KMS-11 (cell line): ENCODE results near the gene MCAT.

Experiments used
- H2AFZ ChIP-seq: fragments of 200-600 bp; sonication (generic); 2 replicates; pipeline ENCODE4 v1.6.1; 2016; ENCODE audit warnings: antibody characterized with exemption, mixed run types, low read depth
- H3K27ac ChIP-seq: fragments of 200-600 bp; sonication (generic); 2 replicates; pipeline ENCODE4 v1.6.1; 2016; ENCODE audit warnings: mild to moderate bottlenecking, mixed run types
- H3K27me3 ChIP-seq: fragments of 200-600 bp; sonication (generic); 2 replicates; pipeline ENCODE4 v1.6.1; 2017; ENCODE audit warnings: mild to moderate bottlenecking, low read depth, mixed run types, moderate library complexity; ENCODE audit not compliant: insufficient read depth
- H3K36me3 ChIP-seq: fragments of 200-600 bp; sonication (generic); 2 replicates; pipeline ENCODE4 v1.6.1; 2017; ENCODE audit warnings: mild to moderate bottlenecking, mixed run types; ENCODE audit not compliant: insufficient read depth
- H3K4me1 ChIP-seq: fragments of 200-600 bp; sonication (generic); 2 replicates; pipeline ENCODE4 v1.6.1; 2016; ENCODE audit warnings: mild to moderate bottlenecking, low read depth, mixed run types; ENCODE audit not compliant: poor library complexity, severe bottlenecking
- H3K4me2 ChIP-seq: fragments of 200-600 bp; sonication (generic); 2 replicates; pipeline ENCODE4 v1.7.0; 2016; ENCODE audit warnings: mild to moderate bottlenecking, mixed run types
- H3K4me3 ChIP-seq: fragments of 200-600 bp; sonication (generic); IDR thresholded peaks from 2 replicates; pipeline ENCODE4 v1.6.1; 2017; ENCODE audit warnings: low read depth, low read length, mixed read lengths; ENCODE audit not compliant: insufficient read depth
- H3K79me2 ChIP-seq: fragments of 200-600 bp; sonication (generic); 2 replicates; pipeline ENCODE4 v1.6.1; 2016; ENCODE audit warnings: low read depth, mixed run types; ENCODE audit not compliant: insufficient read depth
- H3K9ac ChIP-seq: fragments of 200-600 bp; sonication (generic); 2 replicates; pipeline ENCODE4 v1.6.1; 2016; ENCODE audit warnings: mild to moderate bottlenecking, mixed run types
- H4K20me1 ChIP-seq: fragments of 200-600 bp; sonication (generic); 2 replicates; pipeline ENCODE4 v1.6.1; 2016; ENCODE audit warnings: mild to moderate bottlenecking, mixed run types; ENCODE audit not compliant: insufficient read depth
- TF ChIP-seq, protein P1 (sequence below): fragments of 200-600 bp; sonication (generic); conservative IDR thresholded peaks from 2 replicates; pipeline ENCODE4 v1.6.1; 2017; ENCODE audit warnings: low read depth, mild to moderate bottlenecking, antibody characterized with exemption, low read length, moderate library complexity, mixed read lengths

MCAT gene

DNA sequence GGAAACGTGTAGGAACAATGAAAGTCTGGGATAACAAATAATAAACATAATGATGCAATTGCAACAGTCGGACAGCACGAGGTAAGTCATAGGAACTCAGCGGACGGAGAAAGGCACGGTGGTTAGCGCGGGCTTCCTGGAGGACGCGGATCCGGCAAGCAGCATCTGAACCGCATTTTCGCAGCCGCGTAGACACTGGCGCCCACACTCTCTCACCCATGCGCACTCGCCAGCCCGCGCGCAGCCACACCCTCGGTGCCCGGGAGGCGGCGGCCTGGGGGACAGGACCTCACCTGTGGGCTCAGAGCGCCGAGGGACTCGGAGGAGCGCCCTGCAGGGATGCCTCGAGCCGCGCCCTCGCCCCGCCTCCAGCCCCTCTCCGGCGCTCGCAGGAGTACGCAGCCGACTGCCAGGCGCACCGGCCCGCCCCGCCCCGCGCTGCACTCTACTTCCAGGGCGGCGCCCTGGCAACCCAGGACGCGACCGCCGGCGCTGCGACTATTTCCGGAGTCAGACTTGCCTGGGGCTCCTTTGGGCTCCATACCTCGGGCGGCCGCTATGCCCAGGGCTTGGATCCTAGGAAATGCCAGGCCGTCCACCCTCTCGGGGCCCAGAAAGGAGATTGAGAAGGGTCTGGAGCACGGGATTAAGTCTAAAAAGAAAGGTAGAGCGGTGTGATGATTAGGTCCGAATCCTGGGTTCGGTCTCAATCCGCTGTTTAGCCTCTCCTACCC, 54.0 kb downstream of the MCAT start, which contains the start of gene TTLL1:
TSS of gene TTLL1 (minus strand) at position 408 of the 734 bp plus-strand sequence. CDS start 13,805 bp downstream, outside the sequence.
- peak within 1 kb of the TSS; percentile 51; the same call in 1 of the 2 replicates for H3K9ac ChIP-seq
- H4K20me1 ChIP-seq = no peaks in the 10 kb centered on the region
- H3K4me1 ChIP-seq = peaks cover 46% of the 10 kb centered on the region
- H3K27me3 ChIP-seq = no peaks in the 10 kb centered on the region
- peak within 1 kb of the TSS; percentile 98 for H2AFZ ChIP-seq
- no peaks in the 10 kb centered on the region for H3K79me2 ChIP-seq
- H3K4me3 ChIP-seq = no peak within 1 kb of the TSS
- peak within 1 kb of the TSS; percentile 100 for H3K4me2 ChIP-seq
- TF ChIP-seq, protein P1, sequence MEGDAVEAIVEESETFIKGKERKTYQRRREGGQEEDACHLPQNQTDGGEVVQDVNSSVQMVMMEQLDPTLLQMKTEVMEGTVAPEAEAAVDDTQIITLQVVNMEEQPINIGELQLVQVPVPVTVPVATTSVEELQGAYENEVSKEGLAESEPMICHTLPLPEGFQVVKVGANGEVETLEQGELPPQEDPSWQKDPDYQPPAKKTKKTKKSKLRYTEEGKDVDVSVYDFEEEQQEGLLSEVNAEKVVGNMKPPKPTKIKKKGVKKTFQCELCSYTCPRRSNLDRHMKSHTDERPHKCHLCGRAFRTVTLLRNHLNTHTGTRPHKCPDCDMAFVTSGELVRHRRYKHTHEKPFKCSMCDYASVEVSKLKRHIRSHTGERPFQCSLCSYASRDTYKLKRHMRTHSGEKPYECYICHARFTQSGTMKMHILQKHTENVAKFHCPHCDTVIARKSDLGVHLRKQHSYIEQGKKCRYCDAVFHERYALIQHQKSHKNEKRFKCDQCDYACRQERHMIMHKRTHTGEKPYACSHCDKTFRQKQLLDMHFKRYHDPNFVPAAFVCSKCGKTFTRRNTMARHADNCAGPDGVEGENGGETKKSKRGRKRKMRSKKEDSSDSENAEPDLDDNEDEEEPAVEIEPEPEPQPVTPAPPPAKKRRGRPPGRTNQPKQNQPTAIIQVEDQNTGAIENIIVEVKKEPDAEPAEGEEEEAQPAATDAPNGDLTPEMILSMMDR = no peak
- peak within 1 kb of the TSS; percentile 43; the same call in 1 of the 2 replicates for H3K27ac ChIP-seq
- H3K36me3 ChIP-seq = no peaks in the 10 kb centered on the region

DNA sequence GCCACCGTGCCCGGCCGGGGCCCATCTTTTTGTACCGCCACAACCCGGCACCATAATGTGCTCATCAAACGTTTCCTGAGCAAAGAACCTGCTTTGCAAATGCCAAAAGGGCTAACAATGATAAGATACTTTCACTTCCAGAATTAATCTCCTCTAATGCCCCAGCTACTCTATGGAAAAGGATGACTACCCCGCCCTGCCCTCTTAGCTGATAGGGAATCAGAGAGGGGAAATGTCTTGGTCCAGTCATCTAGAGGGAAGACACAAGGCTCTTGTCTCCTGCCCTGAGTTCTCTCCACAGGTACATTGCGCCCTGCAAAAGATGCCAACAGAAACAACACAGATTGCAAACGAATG, 54.6 kb downstream of the MCAT start:
- Histone ChIP-seq H3K4me3 (no peak overlapping the region), H3K9ac (peak overlapping the region; percentile 51; the same call in 1 of the 2 replicates), H3K4me2 (peak overlapping the region; percentile 100), H3K36me3 (no peaks in the 10 kb centered on the region), H3K79me2 (no peaks in the 10 kb centered on the region), H3K27ac (peak overlapping the region; percentile 43; the same call in 1 of the 2 replicates), H3K4me1 (peaks cover 46% of the 10 kb centered on the region), H2AFZ (peak overlapping the region; percentile 98), H3K27me3 (no peaks in the 10 kb centered on the region), H4K20me1 (no peaks in the 10 kb centered on the region)
- TF ChIP-seq, protein P1 = no peak

DNA sequence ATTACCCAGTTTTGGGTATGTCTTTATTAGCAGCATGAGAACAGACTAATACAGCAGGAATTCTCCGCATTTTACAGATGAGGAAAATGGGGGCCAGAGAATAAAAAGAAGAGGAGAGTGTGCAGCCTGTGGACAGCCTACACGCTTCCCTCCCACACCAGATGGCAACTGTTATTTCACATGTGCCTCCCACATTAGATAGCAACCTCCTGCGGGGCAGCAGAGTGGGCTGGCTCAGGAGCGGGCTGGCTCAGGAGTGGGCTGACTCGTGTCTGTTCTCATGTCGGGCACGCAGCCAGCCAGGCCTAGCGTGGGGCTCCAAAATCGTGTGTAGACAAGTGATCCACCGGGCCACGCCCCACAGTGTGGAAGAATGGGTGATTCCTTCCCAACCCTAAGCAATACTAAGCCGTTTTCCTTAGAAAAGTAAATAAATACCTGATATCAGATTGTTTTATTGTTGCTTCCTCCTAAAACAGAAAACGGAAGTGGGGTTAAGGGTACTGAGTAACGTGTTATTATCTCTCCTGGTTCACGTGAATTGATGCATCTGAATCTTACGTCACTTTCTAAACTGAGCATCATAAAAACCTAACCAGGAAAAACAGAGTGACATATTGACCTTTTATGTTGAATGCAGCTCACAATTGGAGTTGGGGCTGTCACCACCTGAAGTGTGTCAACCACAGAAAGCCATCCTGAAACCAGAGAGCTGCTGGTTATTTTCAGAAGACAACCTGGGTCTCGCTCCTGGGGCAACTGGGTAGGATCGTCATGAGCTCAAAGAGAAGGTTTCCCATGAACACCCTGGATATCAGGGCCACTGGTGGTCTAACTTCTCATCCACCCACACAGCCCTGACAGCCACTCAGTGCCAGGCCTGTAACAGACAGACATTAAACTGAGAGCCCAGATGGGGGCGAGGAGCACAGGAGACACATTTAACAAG, 57.3 kb downstream of the MCAT start:
- H3K27ac ChIP-seq = peak overlapping the region; percentile 69
- peak overlapping the region; percentile 72 for H2AFZ ChIP-seq
- no peaks in the 10 kb centered on the region for H3K27me3 ChIP-seq
- H4K20me1 ChIP-seq = no peaks in the 10 kb centered on the region
- peaks cover 46% of the 10 kb centered on the region for H3K4me1 ChIP-seq
- H3K4me2 ChIP-seq = peak overlapping the region; percentile 78
- TF ChIP-seq, protein P1 = no peak
- H3K79me2 ChIP-seq = no peaks in the 10 kb centered on the region
- no peak overlapping the region for H3K4me3 ChIP-seq
- H3K9ac ChIP-seq = no peak overlapping the region
- no peaks in the 10 kb centered on the region for H3K36me3 ChIP-seq
